HL-60 (cell line): ENCODE measurements around the gene NEUROG1.

Source experiments
- DNase-seq, 2 experiments: peaks; one replicate each; pipeline ENCODE4 v3.0.0-alpha.2; 2010 to 2020; ENCODE audit warnings: low read depth in 1 of 2, low spot score in 1 of 2
- H3K27ac ChIP-seq: fragments of 250-450 bp; sonication (Bioruptor Pico); replicated peaks from 2 replicates; pipeline ENCODE4 v1.5.1; 2020; ENCODE audit warnings: mild to moderate bottlenecking, moderate library complexity
- H3K27me3 ChIP-seq: fragments of 250-450 bp; sonication (Bioruptor Pico); 2 replicates; pipeline ENCODE4 v1.5.1; 2021; ENCODE audit warnings: mild to moderate bottlenecking, moderate library complexity; ENCODE audit not compliant: insufficient read depth, poor library complexity, severe bottlenecking
- H3K4me3 ChIP-seq: replicated peaks from 2 replicates; pipeline ENCODE4 v1.5.1; 2011; ENCODE audit warnings: mild to moderate bottlenecking, control low read depth, low read length; ENCODE audit not compliant: insufficient read depth
- GABPA ChIP-seq: IDR thresholded peaks from 2 replicates; pipeline ENCODE4 v1.6.1; 2012; ENCODE audit warnings: low read depth
- POLR2AphosphoS5 ChIP-seq: IDR thresholded peaks from 2 replicates; pipeline ENCODE4 v1.6.1; 2012; ENCODE audit warnings: low read depth
- SPI1 ChIP-seq: IDR thresholded peaks from 2 replicates; pipeline ENCODE4 v1.6.1; 2012; ENCODE audit warnings: low read depth, mild to moderate bottlenecking, borderline replicate concordance
- TF ChIP-seq, protein P1 (sequence below): IDR thresholded peaks from 2 replicates; pipeline ENCODE4 v1.6.1; 2012; ENCODE audit warnings: low read depth; ENCODE audit not compliant: insufficient replicate concordance
- TF ChIP-seq, protein P2 (sequence below): IDR thresholded peaks from one replicate; pipeline ENCODE4 v1.5.1; 2011; ENCODE audit warnings: low read length, control low read depth, inconsistent platforms; ENCODE audit not compliant: insufficient read depth

The NEUROG1 gene

DNA sequence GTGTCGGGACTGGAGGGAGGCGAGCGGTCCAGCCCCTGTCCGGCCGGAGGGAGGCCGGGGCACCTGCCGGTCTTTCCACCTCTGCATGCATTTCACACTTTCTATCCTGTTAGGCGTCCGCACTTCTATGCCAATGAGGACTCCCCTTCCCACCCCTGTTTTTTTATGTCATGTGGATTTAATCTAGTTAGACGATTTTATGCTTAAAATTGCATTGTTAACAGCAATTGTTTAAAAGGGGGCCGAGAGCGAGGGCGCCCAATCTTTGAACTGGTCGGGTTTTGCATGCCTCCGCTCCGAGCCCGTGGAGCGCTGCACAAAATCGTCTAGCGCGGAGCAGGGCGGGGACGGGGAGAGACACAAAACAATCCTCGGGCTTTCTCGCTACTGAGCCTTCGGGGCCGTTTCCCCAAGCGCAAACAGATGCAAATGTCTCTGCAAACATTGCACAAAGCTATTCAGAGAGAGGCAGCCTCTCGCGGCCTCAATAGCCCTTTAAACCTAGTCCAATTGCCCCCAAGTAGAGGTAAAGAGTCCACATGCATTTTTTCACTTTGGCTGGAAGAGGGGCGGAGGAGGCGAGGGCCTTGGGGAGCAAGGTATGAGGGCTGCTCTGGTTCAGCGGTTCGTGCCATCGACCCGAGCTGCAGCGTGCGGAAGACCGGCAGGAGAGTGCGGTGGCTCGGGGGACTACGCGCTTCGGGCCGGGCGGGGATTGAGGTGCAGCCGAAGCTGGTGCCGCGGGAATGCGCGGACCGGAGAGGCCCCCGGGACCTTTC lies 46.1 kb downstream of the NEUROG1 start:
- no peaks in the 10 kb centered on the region for H3K27me3 ChIP-seq
- no peak overlapping the region for H3K4me3 ChIP-seq
- no peak for DNase-seq
- no peak for TF ChIP-seq SPI1
- TF ChIP-seq, protein P1, sequence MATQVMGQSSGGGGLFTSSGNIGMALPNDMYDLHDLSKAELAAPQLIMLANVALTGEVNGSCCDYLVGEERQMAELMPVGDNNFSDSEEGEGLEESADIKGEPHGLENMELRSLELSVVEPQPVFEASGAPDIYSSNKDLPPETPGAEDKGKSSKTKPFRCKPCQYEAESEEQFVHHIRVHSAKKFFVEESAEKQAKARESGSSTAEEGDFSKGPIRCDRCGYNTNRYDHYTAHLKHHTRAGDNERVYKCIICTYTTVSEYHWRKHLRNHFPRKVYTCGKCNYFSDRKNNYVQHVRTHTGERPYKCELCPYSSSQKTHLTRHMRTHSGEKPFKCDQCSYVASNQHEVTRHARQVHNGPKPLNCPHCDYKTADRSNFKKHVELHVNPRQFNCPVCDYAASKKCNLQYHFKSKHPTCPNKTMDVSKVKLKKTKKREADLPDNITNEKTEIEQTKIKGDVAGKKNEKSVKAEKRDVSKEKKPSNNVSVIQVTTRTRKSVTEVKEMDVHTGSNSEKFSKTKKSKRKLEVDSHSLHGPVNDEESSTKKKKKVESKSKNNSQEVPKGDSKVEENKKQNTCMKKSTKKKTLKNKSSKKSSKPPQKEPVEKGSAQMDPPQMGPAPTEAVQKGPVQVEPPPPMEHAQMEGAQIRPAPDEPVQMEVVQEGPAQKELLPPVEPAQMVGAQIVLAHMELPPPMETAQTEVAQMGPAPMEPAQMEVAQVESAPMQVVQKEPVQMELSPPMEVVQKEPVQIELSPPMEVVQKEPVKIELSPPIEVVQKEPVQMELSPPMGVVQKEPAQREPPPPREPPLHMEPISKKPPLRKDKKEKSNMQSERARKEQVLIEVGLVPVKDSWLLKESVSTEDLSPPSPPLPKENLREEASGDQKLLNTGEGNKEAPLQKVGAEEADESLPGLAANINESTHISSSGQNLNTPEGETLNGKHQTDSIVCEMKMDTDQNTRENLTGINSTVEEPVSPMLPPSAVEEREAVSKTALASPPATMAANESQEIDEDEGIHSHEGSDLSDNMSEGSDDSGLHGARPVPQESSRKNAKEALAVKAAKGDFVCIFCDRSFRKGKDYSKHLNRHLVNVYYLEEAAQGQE = no peak
- no peak for TF ChIP-seq POLR2AphosphoS5
- TF ChIP-seq GABPA = no peak
- TF ChIP-seq, protein P2, sequence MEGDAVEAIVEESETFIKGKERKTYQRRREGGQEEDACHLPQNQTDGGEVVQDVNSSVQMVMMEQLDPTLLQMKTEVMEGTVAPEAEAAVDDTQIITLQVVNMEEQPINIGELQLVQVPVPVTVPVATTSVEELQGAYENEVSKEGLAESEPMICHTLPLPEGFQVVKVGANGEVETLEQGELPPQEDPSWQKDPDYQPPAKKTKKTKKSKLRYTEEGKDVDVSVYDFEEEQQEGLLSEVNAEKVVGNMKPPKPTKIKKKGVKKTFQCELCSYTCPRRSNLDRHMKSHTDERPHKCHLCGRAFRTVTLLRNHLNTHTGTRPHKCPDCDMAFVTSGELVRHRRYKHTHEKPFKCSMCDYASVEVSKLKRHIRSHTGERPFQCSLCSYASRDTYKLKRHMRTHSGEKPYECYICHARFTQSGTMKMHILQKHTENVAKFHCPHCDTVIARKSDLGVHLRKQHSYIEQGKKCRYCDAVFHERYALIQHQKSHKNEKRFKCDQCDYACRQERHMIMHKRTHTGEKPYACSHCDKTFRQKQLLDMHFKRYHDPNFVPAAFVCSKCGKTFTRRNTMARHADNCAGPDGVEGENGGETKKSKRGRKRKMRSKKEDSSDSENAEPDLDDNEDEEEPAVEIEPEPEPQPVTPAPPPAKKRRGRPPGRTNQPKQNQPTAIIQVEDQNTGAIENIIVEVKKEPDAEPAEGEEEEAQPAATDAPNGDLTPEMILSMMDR = no peak
- H3K27ac ChIP-seq = no peak overlapping the region

DNA sequence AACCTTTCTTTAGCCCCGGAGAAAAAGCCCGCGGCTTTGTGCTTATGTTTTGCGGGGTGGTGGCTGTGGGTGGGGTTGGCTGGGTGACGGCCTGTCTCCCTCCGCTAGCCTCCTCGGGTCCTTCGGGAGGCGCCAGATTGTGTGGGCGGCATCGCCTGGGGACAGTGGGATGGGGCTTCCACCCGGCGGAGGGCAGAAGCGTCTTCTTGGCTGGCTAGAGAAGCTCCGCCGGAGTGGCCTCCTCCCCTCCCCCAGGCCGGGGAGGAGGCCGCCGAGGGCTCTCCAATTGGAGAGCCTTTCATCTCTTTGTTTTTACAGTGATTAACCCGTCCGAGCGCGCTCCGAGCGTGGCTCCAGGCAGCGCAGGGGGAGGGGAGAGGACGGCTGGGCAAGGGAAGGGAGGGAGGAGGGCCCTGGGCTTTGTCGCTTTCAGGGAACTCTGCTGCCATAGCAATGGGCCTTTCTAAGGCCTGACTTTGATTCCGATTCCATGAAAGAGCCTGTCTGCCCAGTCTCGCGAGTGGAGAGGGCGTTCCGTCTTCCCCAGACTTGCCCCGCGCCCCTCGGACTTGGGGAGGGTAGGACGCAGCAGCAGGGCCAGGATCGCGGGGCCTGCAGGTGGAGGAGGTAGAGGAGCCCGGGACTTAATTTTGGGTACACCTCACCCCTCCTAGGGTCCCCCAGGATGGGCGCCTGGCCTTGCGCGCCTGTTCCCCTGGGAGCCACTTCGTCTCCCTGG lies 46.9 kb downstream of the NEUROG1 start:
- no peaks in the 10 kb centered on the region for H3K27me3 ChIP-seq
- H3K27ac ChIP-seq = no peak overlapping the region
- no peak overlapping the region for H3K4me3 ChIP-seq
- TF ChIP-seq, protein P2 = no peak
- no peak for TF ChIP-seq SPI1
- DNase-seq = no peak

DNA sequence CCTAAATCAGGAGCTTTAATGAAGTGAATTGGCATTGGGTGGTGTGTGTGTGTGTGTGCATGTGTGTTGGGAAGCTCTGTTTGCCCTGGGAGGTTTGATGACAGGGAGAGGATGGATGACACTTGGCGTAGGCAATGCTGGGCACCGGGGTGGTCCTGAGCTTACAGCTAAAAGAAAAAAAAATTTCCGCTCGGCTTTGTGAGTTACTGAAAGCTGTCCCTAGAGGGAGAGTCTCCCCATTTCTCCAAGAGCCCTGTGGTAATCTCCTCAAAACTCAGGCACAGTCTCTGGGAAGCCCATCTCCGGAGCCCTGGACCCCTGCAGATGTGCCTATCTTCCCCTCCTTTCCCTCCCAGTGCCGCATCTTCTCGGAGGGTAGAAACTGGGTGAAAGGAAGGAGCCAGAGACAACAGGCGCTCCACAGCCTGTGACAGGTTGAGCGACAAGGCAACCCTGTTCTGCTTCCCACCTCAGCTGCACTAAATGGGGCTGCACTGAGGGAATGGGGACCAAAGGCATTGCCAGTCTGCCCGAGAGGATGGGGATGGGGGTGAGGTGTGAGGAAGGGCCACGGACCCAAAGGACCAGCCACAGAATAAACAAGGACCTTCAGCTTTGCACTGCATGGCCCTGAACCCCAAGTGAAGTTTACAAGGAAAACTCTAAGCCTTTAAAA lies 47.8 kb downstream of the NEUROG1 start:
- Histone ChIP-seq H3K27me3 (no peaks in the 10 kb centered on the region), H3K27ac (no peak overlapping the region), H3K4me3 (no peak overlapping the region)
- TF ChIP-seq, protein P2 = no peak
- TF ChIP-seq, protein P1 = no peak
- TF ChIP-seq POLR2AphosphoS5 = no peak
- no peak for TF ChIP-seq GABPA
- no peak for TF ChIP-seq SPI1
- no peak for DNase-seq
